ENCODE data around the gene PDE1C. TPM values are rescaled to one million over a fixed set of nuclear protein-coding genes. Genes with fewer than 3 reads are reported as not detected.

Gene PDE1C
- total RNA-seq, 1 experiment from 2014 or later: 14.1 TPM

GRCh38 chr7:32071466-32072091, 1.4 kb upstream of the PDE1C start:
- H3K9ac ChIP-seq (ENCODE audit: low read length): no peak overlapping the region
- H4K20me1 ChIP-seq (ENCODE audit: low read length): no peaks in the 10 kb centered on the region
- intact Hi-C loops (cut with micrococcal nuclease): no loop called here
- TF ChIP-seq EZH2phosphoT487 (IDR thresholded peaks at IDR 0.05; ENCODE audit: borderline replicate concordance, low read length) (no peak), EZH2 (IDR thresholded peaks at IDR 0.05; ENCODE audit: low read length, unreplicated experiment) (no peak), CTCF (conservative IDR thresholded peaks at IDR 0.05; ENCODE audit: low read depth, low read length) (no peak)
- no peak overlapping the region for H2AFZ ChIP-seq (ENCODE audit: low read length)
- H3K9me3 ChIP-seq (ENCODE audit: low read length): no peaks in the 10 kb centered on the region
- ChIA-PET POLR2A (ENCODE audit: unreplicated experiment) (no interaction called here), CTCF (no interaction called here)
- no peaks in the 10 kb centered on the region for H3F3A ChIP-seq (ENCODE audit: low read length, unreplicated experiment)
- H3K27ac ChIP-seq (ENCODE audit: low read length): no peak overlapping the region
- H3K9me2 ChIP-seq (replicated peaks; ENCODE audit: low read length): 0 out of 2 replicates have a peak, but pooled peaks cover 4% of the 10 kb centered on the region
- DNase-seq (no peak), ATAC-seq (no peak)
- H3K4me3 ChIP-seq (ENCODE audit: low read length): no peak overlapping the region
- no peak overlapping the region for H3K4me2 ChIP-seq (ENCODE audit: low read length)
- BruUV-seq (replicated peaks): no TSS peak
- no peaks in the 10 kb centered on the region for H3K4me1 ChIP-seq (ENCODE audit: insufficient read depth, low read length)
- H3K79me2 ChIP-seq (ENCODE audit: low read length): no peaks in the 10 kb centered on the region
- no peaks in the 10 kb centered on the region for H3K36me3 ChIP-seq (ENCODE audit: low read depth, low read length)
- no peaks in the 10 kb centered on the region for H3K27me3 ChIP-seq (ENCODE audit: low read length)

- Histone ChIP-seq H3K9ac (ENCODE audit: low read length) (no peak overlapping the region), H3K79me2 (ENCODE audit: low read length) (no peaks in the 10 kb centered on the region), H2AFZ (ENCODE audit: low read length) (no peak overlapping the region), H4K20me1 (ENCODE audit: low read length) (no peaks in the 10 kb centered on the region), H3F3A (ENCODE audit: low read length, unreplicated experiment) (no peaks in the 10 kb centered on the region), H3K9me2 (replicated peaks; ENCODE audit: low read length) (0 out of 2 replicates have a peak, but pooled peaks cover 4% of the 10 kb centered on the region), H3K4me3 (ENCODE audit: low read length) (no peak overlapping the region), H3K9me3 (ENCODE audit: low read length) (no peaks in the 10 kb centered on the region), H3K27me3 (ENCODE audit: low read length) (no peaks in the 10 kb centered on the region), H3K4me2 (ENCODE audit: low read length) (no peak overlapping the region), H3K4me1 (ENCODE audit: insufficient read depth, low read length) (no peaks in the 10 kb centered on the region), H3K36me3 (ENCODE audit: low read depth, low read length) (no peaks in the 10 kb centered on the region), H3K27ac (ENCODE audit: low read length) (no peak overlapping the region)
- ChIA-PET POLR2A (ENCODE audit: unreplicated experiment) (no interaction called here), CTCF (no interaction called here)
- DNase-seq: no peak
- no peak for ATAC-seq
- TF ChIP-seq CTCF (conservative IDR thresholded peaks at IDR 0.05; ENCODE audit: low read depth, low read length) (no peak), EZH2 (IDR thresholded peaks at IDR 0.05; ENCODE audit: low read length, unreplicated experiment) (no peak), EZH2phosphoT487 (IDR thresholded peaks at IDR 0.05; ENCODE audit: borderline replicate concordance, low read length) (no peak)
- intact Hi-C loops (cut with micrococcal nuclease): no loop called here
- BruUV-seq (replicated peaks): no TSS peak
These were observed 179 bp downstream of the PDE1C start for GRCh38 chr7:32070051-32070405.

- H3K9me2 ChIP-seq (replicated peaks; ENCODE audit: low read length): 0 out of 2 replicates have a peak, but pooled peaks cover 4% of the 10 kb centered on the region
- TF ChIP-seq CTCF (conservative IDR thresholded peaks at IDR 0.05; ENCODE audit: low read depth, low read length) (no peak), EZH2 (IDR thresholded peaks at IDR 0.05; ENCODE audit: low read length, unreplicated experiment) (no peak), EZH2phosphoT487 (IDR thresholded peaks at IDR 0.05; ENCODE audit: borderline replicate concordance, low read length) (no peak)
- intact Hi-C loops (cut with micrococcal nuclease): no loop called here
- H3K79me2 ChIP-seq (ENCODE audit: low read length): no peaks in the 10 kb centered on the region
- peak; percentile 45 for ATAC-seq
- no peaks in the 10 kb centered on the region for H3K4me1 ChIP-seq (ENCODE audit: insufficient read depth, low read length)
- no peaks in the 10 kb centered on the region for H3K9me3 ChIP-seq (ENCODE audit: low read length)
- H3K36me3 ChIP-seq (ENCODE audit: low read depth, low read length): no peaks in the 10 kb centered on the region
- H3K9ac ChIP-seq (ENCODE audit: low read length): no peak overlapping the region
- DNase-seq: no peak
- no peak overlapping the region for H3K27ac ChIP-seq (ENCODE audit: low read length)
- ChIA-PET CTCF (interaction anchor here (0.7 kb wide), 1 partner anchor 130 kb away, joined by 3 read pairs; no protein-coding TSS in a partner anchor), POLR2A (ENCODE audit: unreplicated experiment) (interaction anchor here (0.6 to 0.7 kb wide), 2 partner anchors 81 to 131 kb away, joined by 4 read pairs; no protein-coding TSS in a partner anchor)
- H3K27me3 ChIP-seq (ENCODE audit: low read length): no peaks in the 10 kb centered on the region
- H4K20me1 ChIP-seq (ENCODE audit: low read length): no peaks in the 10 kb centered on the region
- H3K4me2 ChIP-seq (ENCODE audit: low read length): no peak overlapping the region
- H2AFZ ChIP-seq (ENCODE audit: low read length): peak overlapping the region; percentile 14; the same call in 1 of the 2 replicates
- H3K4me3 ChIP-seq (ENCODE audit: low read length): no peak overlapping the region
- H3F3A ChIP-seq (ENCODE audit: low read length, unreplicated experiment): no peaks in the 10 kb centered on the region
- BruUV-seq (replicated peaks): no TSS peak
These were observed 1.0 kb downstream of the PDE1C start for GRCh38 chr7:32069116-32069650.
